Ishikawa (cell line): ENCODE results near the gene AGAP1.

Source experiments
- CEBPB ChIP-seq: IDR thresholded peaks from 2 replicates; pipeline ENCODE4 v1.6.1; 2012
- CREB1 ChIP-seq: IDR thresholded peaks from 2 replicates; pipeline ENCODE4 v1.6.1; 2012; ENCODE audit warnings: low read depth
- TCF12 ChIP-seq: IDR thresholded peaks from 2 replicates; pipeline ENCODE4 v1.6.1; 2012; ENCODE audit warnings: low read depth
- TEAD4 ChIP-seq: IDR thresholded peaks from 2 replicates; pipeline ENCODE4 v1.6.1; 2012
- YY1 ChIP-seq: IDR thresholded peaks from 2 replicates; pipeline ENCODE4 v1.6.1; 2012; ENCODE audit warnings: low read depth

- TF ChIP-seq YY1 (no peak), TCF12 (no peak), CEBPB (no peak), CREB1 (no peak), TEAD4 (no peak)
These were observed 415.0 kb downstream of the AGAP1 start for GRCh38 chr2:235908826-235909225.
